Ovary (tissue), 9 donors: ENCODE measurements around the gene TMIE. TPM values are rescaled to one million over a fixed set of nuclear protein-coding genes. Genes with fewer than 3 reads are reported as not detected.
"Not testable (repeated sequence)": the region's sequence is repeated elsewhere in the genome, so short reads cannot be mapped to it uniquely, and the experiment has no call there.

Experiments
- DNase-seq, 5 donors: peaks; one replicate each; pipeline ENCODE4 v3.0.0-alpha.2; 2019 to 2020
- H3K27ac ChIP-seq, 2 donors: fragments of 200-600 bp; one replicate each; pipeline versions ENCODE4 v1.5.1 to v1.8.0; 2019 to 2022
- H3K27me3 ChIP-seq: fragments of 200-600 bp; one replicate; pipeline ENCODE4 v1.8.0; 2022
- H3K36me3 ChIP-seq: fragments of 200-600 bp; sonication (generic); one replicate; pipeline ENCODE4 v1.5.1; 2019
- H3K4me1 ChIP-seq: one replicate; pipeline ENCODE4 v1.8.1; 2013; ENCODE audit warnings: mild to moderate bottlenecking, moderate library complexity; ENCODE audit not compliant: insufficient read depth
- H3K4me3 ChIP-seq: fragments of 200-600 bp; sonication (generic); one replicate; pipeline ENCODE4 v1.5.1; 2017
- H3K9me3 ChIP-seq, 2 donors: fragments of 200-600 bp in 1 of 2; sonication (generic) in 1 of 2; one replicate each; pipeline versions ENCODE4 v1.5.1 to v1.8.1; 2013 to 2019; ENCODE audit warnings: mild to moderate bottlenecking in 1 of 2, moderate library complexity in 1 of 2
- CTCF ChIP-seq, 3 donors: fragments of 450-650 bp in 2 of 3; fragments of 200-600 bp in 1 of 3; IDR thresholded peaks; one replicate each; pipeline versions ENCODE4 v1.5.1 to v1.8.0; 2016 to 2022; ENCODE audit warnings: antibody characterized with exemption in 3 of 3, mild to moderate bottlenecking in 1 of 3
- EP300 ChIP-seq: sonication (generic); formaldehyde crosslinking; IDR thresholded peaks from one replicate; pipeline ENCODE4 v1.6.1; 2017; ENCODE audit warnings: antibody characterized with exemption
- POLR2A ChIP-seq: fragments of 450-650 bp; IDR thresholded peaks from one replicate; pipeline ENCODE4 v1.6.1; 2017; ENCODE audit warnings: antibody characterized with exemption, mild to moderate bottlenecking, moderate library complexity
- WGBS, 3 donors: extraction: QIAGEN DNeasy Blood & Tissue Kit in 1 of 3; methylation state at CpG; one replicate each; pipeline versions ENCODE4 v1.1.5 to v1.1.7; 2013 to 2017; 5-methylcytosine and 5-hydroxymethylcytosine counted together
- intact Hi-C, 4 donors: fragments of 100-400 bp; cut with DNase I; formaldehyde crosslinking; loops; one replicate each; pipeline versions ENCODE4 v1.11.0 to v1.15.1; 2022 to 2023
- polyA plus RNA-seq, 2 donors: library from polyadenylated mRNA; stranded (reverse); fragments of 200-250 nt in 1 of 2; fragments of 350-450 nt in 1 of 2; fragmentation: Illumina TruSeq in 1 of 2; extraction: RNeasy Lipid Tissue Mini Kit (QIAGEN cat#74804) in 1 of 2; gene quantifications; one replicate each; pipeline ENCODE4 v1.2.3, GENCODE V29; 2013 to 2014
- total RNA-seq, 7 donors: library from RNA; depleted of rRNA in 2 of 7; stranded (reverse); fragments of >200 nt in 2 of 7; fragmentation: NEBNext Ultra II Directional in 3 of 7; extraction: Animal tissue kit (Norgen Biotek cat#: 25700) in 3 of 7; gene quantifications; one replicate each; pipeline versions ENCODE4 v1.1.0 to v1.2.4, GENCODE V29; 2016 to 2023
- donor health status: DM: no; HTN: no; CAD: no; lungs with moderate emphysema.
- donor health status: DM: no; HTN: no; CAD: no.
- donor health status: Bipolar disorder and iron deficiency.
- donor health status: DM: yes; HTN: yes; CAD: no.
- donor health status: DM: no; HTN: no; CAD: no.
- donor health status: DM: yes; HTN: yes; CAD: no.

The TMIE gene
- total and polyA plus RNA-seq, 9 donors: 0.40 to 2.4 (median 1.0) TPM; not detected in 1

DNA sequence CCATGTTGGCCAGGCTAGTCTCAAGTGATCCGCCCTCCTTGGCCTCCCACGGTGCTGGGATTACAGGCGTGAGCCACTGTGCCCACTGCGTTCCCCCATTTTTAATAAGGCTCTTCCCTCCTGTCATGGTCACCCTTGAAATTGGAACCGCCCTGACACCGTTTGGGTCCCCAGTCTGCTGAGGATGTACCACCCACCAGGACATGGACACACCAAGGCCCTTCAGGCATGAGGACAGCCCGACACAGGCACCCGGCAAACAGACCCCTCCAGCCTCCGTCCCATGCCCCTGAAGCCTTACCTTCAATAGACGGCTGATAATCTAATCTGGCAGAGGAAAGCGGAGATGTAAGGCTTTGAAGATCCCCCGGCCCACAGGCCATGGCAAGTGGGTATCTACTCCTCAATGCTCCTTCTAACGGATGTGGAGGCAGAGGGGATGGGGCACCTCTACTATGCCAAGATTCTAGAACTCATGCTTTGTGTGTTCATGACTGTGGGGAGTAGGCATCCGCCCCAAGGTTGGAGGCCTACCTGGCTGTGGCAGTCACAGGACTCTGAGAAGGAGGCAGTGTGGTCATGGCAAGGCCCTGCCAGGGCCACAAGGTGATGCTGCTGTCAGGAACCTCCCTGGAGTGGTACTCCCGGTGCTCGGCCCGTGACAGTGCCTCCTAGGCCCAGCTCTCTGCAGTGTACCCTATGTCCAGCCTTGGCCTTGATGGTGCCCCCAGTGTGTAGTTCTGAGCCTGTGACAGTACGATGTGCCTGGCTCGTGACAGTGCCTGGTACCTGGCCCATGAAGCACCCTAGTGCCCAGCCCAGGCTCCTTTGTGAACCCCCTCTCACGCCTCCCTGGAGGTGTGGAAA is 35.0 kb downstream of the TMIE start:
- H3K27me3 ChIP-seq: no peaks in the 10 kb centered on the region
- 83 to 92% (median 84%) methylated on average over 20 of the region's 20 CpGs for WGBS, 3 donors
- H3K4me1 ChIP-seq: no peaks in the 10 kb centered on the region
- no peak overlapping the region for H3K4me3 ChIP-seq
- TF ChIP-seq EP300: no peak
- no peak for TF ChIP-seq CTCF (IDR thresholded peaks at IDR 0.05)
- TF ChIP-seq POLR2A: no peak
- H3K9me3 ChIP-seq: no peaks in the 10 kb centered on the region
- H3K27ac ChIP-seq: no peak overlapping the region
- H3K36me3 ChIP-seq: no peaks in the 10 kb centered on the region
- intact Hi-C loops: no loop called here
- DNase-seq: no peak

GRCh38 chr3:46737329-46737731 is 36.1 kb downstream of the TMIE start:
- no peaks in the 10 kb centered on the region for H3K4me1 ChIP-seq
- no peak for TF ChIP-seq EP300
- TF ChIP-seq POLR2A: no peak
- no peak for TF ChIP-seq CTCF (IDR thresholded peaks at IDR 0.05)
- intact Hi-C loops: no loop called here
- H3K27me3 ChIP-seq: no peaks in the 10 kb centered on the region
- WGBS, 3 donors: 33 to 63% (median 55%) methylated on average over 4 of the region's 4 CpGs
- DNase-seq: no peak
- no peak overlapping the region for H3K4me3 ChIP-seq
- H3K27ac ChIP-seq: no peak overlapping the region
- no peaks in the 10 kb centered on the region for H3K9me3 ChIP-seq
- H3K36me3 ChIP-seq: no peaks in the 10 kb centered on the region

GRCh38 chr3:46739565-46739964 is 38.4 kb downstream of the TMIE start:
- intact Hi-C loops, H3K9me3 ChIP-seq, H3K36me3 ChIP-seq, H3K4me3 ChIP-seq, H3K4me1 ChIP-seq, DNase-seq, H3K27ac ChIP-seq, H3K27me3 ChIP-seq: not testable (repeated sequence)
- 96 to 98% (median 97%) methylated on average over 3 of the region's 3 CpGs for WGBS, 3 donors

GRCh38 chr3:46742992-46743585 is 41.9 kb downstream of the TMIE start:
- no peak overlapping the region for H3K4me3 ChIP-seq
- H3K9me3 ChIP-seq: no peaks in the 10 kb centered on the region
- no peak for DNase-seq
- H3K36me3 ChIP-seq: no peaks in the 10 kb centered on the region
- no peaks in the 10 kb centered on the region for H3K4me1 ChIP-seq
- intact Hi-C loops: no loop called here
- H3K27ac ChIP-seq: no peak overlapping the region
- TF ChIP-seq CTCF (IDR thresholded peaks at IDR 0.05) (no peak), EP300 (no peak), POLR2A (no peak)
- WGBS, 3 donors: 59 to 63% (median 62%) methylated on average over 12 of the region's 12 CpGs
- no peaks in the 10 kb centered on the region for H3K27me3 ChIP-seq

GRCh38 chr3:46746711-46747110 is 45.5 kb downstream of the TMIE start:
- intact Hi-C loops: no loop called here
- Histone ChIP-seq H3K27me3 (no peaks in the 10 kb centered on the region), H3K4me1 (no peaks in the 10 kb centered on the region), H3K4me3 (no peak overlapping the region), H3K27ac (no peak overlapping the region), H3K9me3 (no peaks in the 10 kb centered on the region), H3K36me3 (no peaks in the 10 kb centered on the region)
- TF ChIP-seq POLR2A (no peak), CTCF (IDR thresholded peaks at IDR 0.05) (no peak), EP300 (no peak)
- DNase-seq: no peak
